PC-9 (cell line): Measurements from ENCODE around the gene VKORC1. TPM values are rescaled to one million over a fixed set of nuclear protein-coding genes. Genes with fewer than 3 reads are reported as not detected.
A peak's percentile ranks its signal among the peaks of the same experiment; 100 is the strongest.

Experiments used
- BruUV-seq: library from RNA; stranded (reverse); fragments of 400-500 nt; replicated peaks from 2 replicates; lab custom pipeline; 2021; lab: Mats Ljungman, UMichigan
- CTCF ChIA-PET: fragments of 300-600 bp; sonication (Branson Sonifier 250); formaldehyde crosslinking; loops from one replicate; lab custom pipeline; 2022; ENCODE audit warnings: antibody characterized with exemption; lab: Charles Lee
- POLR2A ChIA-PET: fragments of 300-600 bp; sonication (Branson Sonifier 250); formaldehyde crosslinking; loops from one replicate; lab custom pipeline; 2022; ENCODE audit warnings: antibody characterized with exemption; ENCODE audit not compliant: unreplicated experiment; lab: Charles Lee
- DNase-seq, 2 experiments: peaks; one replicate each; pipeline versions ENCODE4 v3.0.0 to v3.0.0-alpha.2; 2015 to 2022; ENCODE audit warnings: mixed read lengths in 1 of 2
- H2AFZ ChIP-seq: fragments of 200-600 bp; sonication (generic); 2 replicates; pipeline ENCODE4 v1.8.1; 2017; ENCODE audit warnings: antibody characterized with exemption
- H3F3A ChIP-seq: fragments of 200-600 bp; sonication (generic); 2 replicates; pipeline ENCODE4 v1.8.1; 2017; ENCODE audit warnings: antibody characterized with exemption, mild to moderate bottlenecking, low read depth; ENCODE audit not compliant: insufficient read depth
- H3K27ac ChIP-seq: fragments of 200-600 bp; sonication (generic); 2 replicates; pipeline ENCODE4 v1.6.1; 2016; ENCODE audit warnings: mixed run types
- H3K27me3 ChIP-seq: fragments of 200-600 bp; sonication (generic); 2 replicates; pipeline ENCODE4 v1.6.1; 2016; ENCODE audit warnings: low read depth, mixed run types; ENCODE audit not compliant: insufficient read depth
- H3K36me3 ChIP-seq: fragments of 200-600 bp; sonication (generic); 2 replicates; pipeline ENCODE4 v1.6.1; 2016; ENCODE audit warnings: low read depth, mixed run types
- H3K4me1 ChIP-seq: fragments of 200-600 bp; sonication (generic); replicated peaks from 2 replicates; pipeline ENCODE4 v1.6.1; 2016; ENCODE audit warnings: mixed run types; ENCODE audit not compliant: insufficient read depth
- H3K4me2 ChIP-seq: fragments of 200-600 bp; sonication (generic); 2 replicates; pipeline ENCODE4 v1.6.1; 2017; ENCODE audit warnings: mixed run types
- H3K4me3 ChIP-seq: fragments of 200-600 bp; sonication (generic); 2 replicates; pipeline ENCODE4 v1.6.1; 2016; ENCODE audit warnings: mixed run types
- H3K79me2 ChIP-seq: fragments of 200-600 bp; sonication (generic); 2 replicates; pipeline ENCODE4 v1.6.1; 2017; ENCODE audit warnings: low read depth, mixed run types
- H3K9me2 ChIP-seq: fragments of 200-600 bp; sonication (generic); 2 replicates; pipeline ENCODE4 v1.8.1; 2017; ENCODE audit warnings: mild to moderate bottlenecking; ENCODE audit not compliant: insufficient read depth
- H3K9me3 ChIP-seq: fragments of 200-600 bp; sonication (generic); 2 replicates; pipeline ENCODE4 v1.8.1; 2016; ENCODE audit warnings: low read depth; ENCODE audit not compliant: insufficient read depth
- H4K20me1 ChIP-seq: fragments of 200-600 bp; sonication (generic); 2 replicates; pipeline ENCODE4 v1.8.1; 2017; ENCODE audit not compliant: insufficient read depth
- EZH2 ChIP-seq: fragments of 200-600 bp; sonication (generic); IDR thresholded peaks from 2 replicates; pipeline ENCODE4 v1.8.0; 2017; ENCODE audit warnings: antibody characterized with exemption, low read depth
- intact Hi-C: fragments of 100-400 bp; cut with micrococcal nuclease; formaldehyde crosslinking; loops from one replicate; pipeline ENCODE4 v1.10.0; 2022; ENCODE audit not compliant: unreplicated experiment
- total RNA-seq: library from RNA; stranded (reverse); gene quantifications from 2 replicates; pipeline ENCODE4 v1.2.3, GENCODE V29; 2021
- TF ChIP-seq, protein P1 (sequence below): fragments of 200-600 bp; sonication (generic); conservative IDR thresholded peaks from 2 replicates; pipeline ENCODE4 v1.6.1; 2017; ENCODE audit warnings: mixed run types, antibody characterized with exemption, mild to moderate bottlenecking, moderate library complexity

VKORC1 gene
- total RNA-seq, 1 experiment from 2014 or later = 46.0 TPM

DNA sequence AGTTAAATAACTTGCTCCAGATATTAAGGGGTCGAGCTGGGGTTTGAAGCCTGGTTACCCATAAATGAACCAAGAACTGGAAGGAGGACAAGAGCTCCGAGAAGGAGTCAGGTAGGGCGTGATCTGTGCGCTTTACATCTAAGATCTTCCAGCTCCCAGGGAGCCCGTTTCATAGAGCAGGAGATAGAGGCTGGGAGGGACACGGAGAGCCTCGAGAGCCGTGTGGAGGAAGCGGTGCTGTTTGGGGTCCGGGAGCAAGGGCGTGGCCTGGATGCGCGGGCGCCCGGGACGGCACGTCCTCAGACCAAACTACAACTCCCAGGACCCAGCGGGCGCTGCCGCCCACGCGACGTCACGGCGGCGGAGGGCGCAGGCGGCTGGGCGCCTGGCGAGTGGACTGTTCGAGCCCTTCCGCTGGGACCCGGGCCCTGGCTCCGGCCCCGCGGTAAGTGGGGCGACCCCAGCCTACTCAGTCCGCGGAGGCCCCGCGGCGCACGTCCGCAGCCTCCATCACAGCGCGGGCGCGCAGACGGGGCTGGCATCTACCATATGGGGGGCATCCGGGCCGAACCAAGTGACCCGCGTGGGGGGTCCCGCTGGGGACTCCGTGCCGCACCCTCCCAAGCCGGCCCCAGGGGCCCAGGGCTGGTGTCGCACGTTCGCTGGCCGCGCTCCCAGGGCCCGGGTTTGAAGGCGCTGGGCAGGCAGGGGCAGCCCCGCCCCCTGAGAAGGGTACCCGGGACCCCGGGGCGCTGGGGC is 13.6 kb upstream of the VKORC1 start, which contains the start of gene BCKDK:
Gene BCKDK, plus strand, starts transcription at position 352 of the 759 bp plus-strand sequence. CDS start 838 bp downstream, outside the sequence.
- Histone ChIP-seq H3K9me3 (no peaks in the 10 kb centered on the region), H3K36me3 (no peaks in the 10 kb centered on the region; the same call in 1 of the 2 replicates), H3K9me2 (no peaks in the 10 kb centered on the region), H2AFZ (peak within 1 kb of the TSS; percentile 91), H3K27ac (peak within 1 kb of the TSS; percentile 20; the same call in 1 of the 2 replicates), H3K4me2 (peak within 1 kb of the TSS; percentile 99), H3K79me2 (peaks cover 15% of the 10 kb centered on the region), H3K27me3 (no peaks in the 10 kb centered on the region), H4K20me1 (no peaks in the 10 kb centered on the region), H3F3A (peaks cover 25% of the 10 kb centered on the region), H3K4me3 (peak within 1 kb of the TSS; percentile 99), H3K4me1 (peaks cover 15% of the 10 kb centered on the region)
- intact Hi-C loops = loop anchor here (5.0 kb wide), 1 partner anchor 34 kb away; no protein-coding TSS in a partner anchor
- peak in 1 of 2 experiments; percentile 68 for DNase-seq
- BruUV-seq = no TSS peak
- TF ChIP-seq EZH2 = no peak
- TF ChIP-seq, protein P1, sequence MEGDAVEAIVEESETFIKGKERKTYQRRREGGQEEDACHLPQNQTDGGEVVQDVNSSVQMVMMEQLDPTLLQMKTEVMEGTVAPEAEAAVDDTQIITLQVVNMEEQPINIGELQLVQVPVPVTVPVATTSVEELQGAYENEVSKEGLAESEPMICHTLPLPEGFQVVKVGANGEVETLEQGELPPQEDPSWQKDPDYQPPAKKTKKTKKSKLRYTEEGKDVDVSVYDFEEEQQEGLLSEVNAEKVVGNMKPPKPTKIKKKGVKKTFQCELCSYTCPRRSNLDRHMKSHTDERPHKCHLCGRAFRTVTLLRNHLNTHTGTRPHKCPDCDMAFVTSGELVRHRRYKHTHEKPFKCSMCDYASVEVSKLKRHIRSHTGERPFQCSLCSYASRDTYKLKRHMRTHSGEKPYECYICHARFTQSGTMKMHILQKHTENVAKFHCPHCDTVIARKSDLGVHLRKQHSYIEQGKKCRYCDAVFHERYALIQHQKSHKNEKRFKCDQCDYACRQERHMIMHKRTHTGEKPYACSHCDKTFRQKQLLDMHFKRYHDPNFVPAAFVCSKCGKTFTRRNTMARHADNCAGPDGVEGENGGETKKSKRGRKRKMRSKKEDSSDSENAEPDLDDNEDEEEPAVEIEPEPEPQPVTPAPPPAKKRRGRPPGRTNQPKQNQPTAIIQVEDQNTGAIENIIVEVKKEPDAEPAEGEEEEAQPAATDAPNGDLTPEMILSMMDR = no peak
- CTCF ChIA-PET = no interaction called here
- POLR2A ChIA-PET = interaction anchor here (0.6 kb wide), 1 partner anchor 26 kb away, joined by 3 read pairs; no protein-coding TSS in a partner anchor

DNA sequence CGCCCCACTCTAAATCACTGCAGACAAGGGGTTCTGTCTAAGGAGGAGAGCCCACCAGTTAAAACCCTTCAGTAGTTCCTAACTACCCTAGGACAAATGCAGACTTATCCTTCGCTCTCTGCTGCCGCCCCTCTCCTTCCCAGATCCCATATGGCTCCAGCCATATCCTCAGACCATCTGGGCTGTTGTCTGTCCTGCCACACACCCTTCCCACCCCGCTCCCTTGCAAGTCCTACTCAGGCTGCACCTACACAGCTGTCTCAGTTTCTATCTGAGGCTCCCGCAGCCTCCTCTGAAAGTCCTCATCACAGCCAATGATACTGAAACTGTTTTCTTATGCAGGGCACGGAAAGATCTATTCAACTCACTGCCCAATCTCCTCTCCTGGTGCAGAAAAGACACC is 12.9 kb upstream of the VKORC1 start:
- no peaks in the 10 kb centered on the region; the same call in 1 of the 2 replicates for H3K36me3 ChIP-seq
- intact Hi-C loops = loop anchor here (5.0 kb wide), 1 partner anchor 35 kb away; no protein-coding TSS in a partner anchor
- BruUV-seq = no TSS peak
- H3K9me2 ChIP-seq = no peaks in the 10 kb centered on the region
- H3K79me2 ChIP-seq = peaks cover 15% of the 10 kb centered on the region
- no peak overlapping the region for H2AFZ ChIP-seq
- peaks cover 15% of the 10 kb centered on the region for H3K4me1 ChIP-seq
- H3K4me2 ChIP-seq = peak overlapping the region; percentile 99; the same call in 1 of the 2 replicates
- H3K9me3 ChIP-seq = no peaks in the 10 kb centered on the region
- H3K27ac ChIP-seq = no peak overlapping the region
- H3K4me3 ChIP-seq = no peak overlapping the region
- H4K20me1 ChIP-seq = no peaks in the 10 kb centered on the region
- TF ChIP-seq, protein P1 = no peak
- no peak for TF ChIP-seq EZH2
- ChIA-PET POLR2A (no interaction called here), CTCF (interaction anchor here (0.7 kb wide), 1 partner anchor 140 kb away, joined by 3 read pairs; no protein-coding TSS in a partner anchor)
- no peak for DNase-seq
- H3K27me3 ChIP-seq = no peaks in the 10 kb centered on the region
- peaks cover 31% of the 10 kb centered on the region; the same call in 1 of the 2 replicates for H3F3A ChIP-seq

DNA sequence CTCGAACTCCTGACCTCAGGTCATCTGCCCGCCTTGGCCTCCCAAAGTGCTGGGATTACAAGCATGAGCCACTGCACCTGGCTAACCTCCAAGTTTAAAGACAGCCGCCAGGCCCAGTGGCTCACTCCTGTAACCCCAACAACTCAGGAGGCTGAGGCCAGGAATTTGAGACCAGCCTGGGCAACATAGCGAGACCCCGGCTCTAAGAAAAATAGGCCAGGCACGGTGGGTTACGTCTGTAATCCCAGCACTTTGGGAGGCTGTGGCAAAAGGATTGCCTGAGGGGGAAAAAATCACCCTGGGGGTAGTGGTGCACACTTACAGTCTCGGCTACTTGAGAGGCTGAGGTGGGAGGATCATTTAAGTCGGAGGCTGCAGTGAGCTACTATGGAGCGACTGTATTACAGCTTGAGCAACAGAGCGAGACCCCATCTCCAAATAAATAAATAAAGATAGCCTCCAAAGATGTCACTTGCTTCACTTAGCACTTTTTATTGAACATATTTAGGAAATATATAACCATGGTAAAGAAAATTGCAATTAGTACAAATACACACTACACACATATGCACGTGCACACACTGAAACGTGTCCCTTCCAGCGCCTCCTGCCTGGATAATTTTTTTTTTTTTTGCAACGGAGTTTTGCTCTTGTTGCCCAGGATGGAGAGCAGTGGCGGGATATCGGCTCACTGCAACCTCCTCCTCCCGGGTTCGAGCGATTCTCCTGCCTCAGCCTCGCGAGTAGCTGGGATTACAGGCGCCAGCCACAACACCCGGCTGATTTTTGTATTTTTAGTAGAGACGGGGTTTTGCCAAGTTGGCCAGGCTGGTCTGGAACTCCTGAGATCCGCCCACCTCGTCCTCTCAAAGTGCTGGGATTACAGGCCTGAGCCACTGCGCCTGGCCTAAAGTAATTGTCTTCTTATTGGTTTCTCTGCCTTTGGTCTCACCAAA is 12.2 kb upstream of the VKORC1 start:
- H3K9me2 ChIP-seq = no peaks in the 10 kb centered on the region
- H3K9me3 ChIP-seq = no peaks in the 10 kb centered on the region
- no peaks in the 10 kb centered on the region for H4K20me1 ChIP-seq
- no peaks in the 10 kb centered on the region; the same call in 1 of the 2 replicates for H3K36me3 ChIP-seq
- no peaks in the 10 kb centered on the region for H3K27me3 ChIP-seq
- DNase-seq = peak in 1 of 2 experiments; percentile 32
- peaks cover 31% of the 10 kb centered on the region; the same call in 1 of the 2 replicates for H3F3A ChIP-seq
- no peak overlapping the region for H3K27ac ChIP-seq
- peaks cover 15% of the 10 kb centered on the region for H3K79me2 ChIP-seq
- H3K4me2 ChIP-seq = no peak overlapping the region
- H3K4me1 ChIP-seq = peaks cover 15% of the 10 kb centered on the region
- intact Hi-C loops = loop anchor here (5.0 kb wide), 1 partner anchor 36 kb away; no protein-coding TSS in a partner anchor
- CTCF ChIA-PET = interaction anchor here (0.6 to 0.7 kb wide), 2 partner anchors 112 to 141 kb away, joined by 3 to 4 read pairs; no protein-coding TSS in a partner anchor
- H3K4me3 ChIP-seq = no peak overlapping the region
- TF ChIP-seq EZH2 = no peak
- TF ChIP-seq, protein P1 = no peak
- no peak overlapping the region for H2AFZ ChIP-seq
- BruUV-seq = no TSS peak
- POLR2A ChIA-PET = no interaction called here
